ENCODE measurements around the gene RCN1.
"Not testable (repeated sequence)": the region's sequence is repeated elsewhere in the genome, so short reads cannot be mapped to it uniquely, and the experiment has no call there.

RCN1 gene

GRCh38 chr11:32059686-32060462 lies 31.0 kb upstream of the RCN1 start:
- H3K27ac ChIP-seq: no peak overlapping the region
- no peaks in the 10 kb centered on the region for H3K27me3 ChIP-seq
- H3K36me3 ChIP-seq: no peaks in the 10 kb centered on the region
- no peaks in the 10 kb centered on the region for H4K20me1 ChIP-seq
- H3K4me1 ChIP-seq: peaks cover 9% of the 10 kb centered on the region; the same call in 1 of the 2 replicates
- H3K4me3 ChIP-seq: no peak overlapping the region
- no peak overlapping the region for H3K9ac ChIP-seq
- no peak overlapping the region for H3K4me2 ChIP-seq
- no peaks in the 10 kb centered on the region for H3K9me3 ChIP-seq
- no peak for TF ChIP-seq Cebpa-rat (IDR thresholded peaks at IDR 0.05)

DNA sequence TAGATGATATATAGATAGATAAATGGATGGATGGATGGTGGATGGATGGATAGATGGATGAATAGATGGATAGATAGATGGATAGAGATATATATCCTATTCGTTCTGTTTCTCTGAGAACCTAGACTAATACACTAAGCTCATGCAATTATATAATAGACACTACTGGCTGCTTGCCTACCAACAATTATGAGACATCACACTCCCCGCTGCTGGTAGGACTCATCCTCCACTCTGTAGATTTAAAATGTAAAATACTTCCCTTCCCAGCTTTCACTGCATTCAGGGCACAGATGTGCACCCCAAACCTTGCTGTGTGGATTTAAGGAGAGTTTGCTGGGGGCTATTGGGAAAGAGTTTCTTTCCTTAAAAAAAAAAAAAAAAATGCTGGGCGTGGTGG lies 28.3 kb upstream of the RCN1 start:
- Histone ChIP-seq H3K27ac (no peak overlapping the region), H3K9ac (no peak overlapping the region), H3K4me2 (no peak overlapping the region), H3K4me1 (peaks cover 5% of the 10 kb centered on the region; the same call in 1 of the 2 replicates), H4K20me1 (no peaks in the 10 kb centered on the region), H3K9me3 (no peaks in the 10 kb centered on the region), H3K4me3 (no peak overlapping the region), H3K27me3 (no peaks in the 10 kb centered on the region), H3K36me3 (no peaks in the 10 kb centered on the region)
- no peak for TF ChIP-seq Cebpa-rat (IDR thresholded peaks at IDR 0.05)

GRCh38 chr11:32063031-32063430 lies 27.8 kb upstream of the RCN1 start:
- H3K27me3 ChIP-seq: not testable (repeated sequence)

DNA sequence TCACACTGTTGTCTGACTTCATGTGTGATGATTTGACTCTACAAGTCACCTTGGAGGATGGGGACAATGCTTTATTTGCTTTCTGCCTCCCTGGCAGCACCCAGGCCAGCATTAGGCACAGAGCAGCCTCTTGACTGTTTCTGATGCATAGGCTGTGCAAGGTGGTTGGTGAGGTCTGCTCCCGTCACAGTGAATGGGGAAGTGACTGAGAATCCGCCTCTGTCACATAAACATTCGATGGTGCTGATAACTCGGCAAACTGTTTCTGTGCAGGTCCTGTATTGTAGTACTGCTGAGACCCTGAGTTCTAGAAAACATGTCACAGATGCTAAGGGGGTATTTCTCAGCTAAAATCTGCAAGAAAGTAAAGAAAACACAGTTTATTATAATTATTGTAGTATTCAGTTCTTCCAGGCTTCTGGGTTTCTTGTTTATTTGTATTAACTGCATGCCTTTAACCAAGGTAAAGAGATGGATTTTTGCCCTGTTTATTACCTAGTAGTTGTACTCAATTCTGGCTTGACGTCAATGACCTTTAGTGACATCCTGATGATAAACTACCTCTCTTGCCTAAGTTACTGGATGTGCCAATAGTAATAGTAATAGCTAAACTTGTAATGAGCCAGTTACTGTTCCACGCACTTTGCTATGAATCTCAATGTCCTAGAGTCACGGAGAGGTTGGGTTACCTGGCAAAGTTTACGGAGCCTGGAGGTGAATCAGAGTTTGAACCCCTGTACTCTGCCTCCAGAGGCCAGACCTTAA lies 24.8 kb upstream of the RCN1 start:
- Histone ChIP-seq H3K36me3 (no peaks in the 10 kb centered on the region), H3K4me2 (no peak overlapping the region), H3K9me3 (no peaks in the 10 kb centered on the region), H3K27me3 (no peaks in the 10 kb centered on the region), H4K20me1 (no peaks in the 10 kb centered on the region), H3K9ac (no peak overlapping the region), H3K27ac (no peak overlapping the region), H3K4me3 (no peak overlapping the region), H3K4me1 (peaks cover 5% of the 10 kb centered on the region; the same call in 1 of the 2 replicates)
- no peak for TF ChIP-seq Cebpa-rat (IDR thresholded peaks at IDR 0.05)

More at GRCh38 chr11:32063031-32063430, 27.8 kb upstream of the RCN1 start:
- H3K4me2 ChIP-seq, H3K9ac ChIP-seq, H3K9me3 ChIP-seq, H3K4me1 ChIP-seq, H3K27ac ChIP-seq, H4K20me1 ChIP-seq, H3K36me3 ChIP-seq, H3K4me3 ChIP-seq: not testable (repeated sequence)

- Histone ChIP-seq H3K27ac (no peak overlapping the region), H3K4me3 (no peak overlapping the region), H3K9ac (no peak overlapping the region), H4K20me1 (no peaks in the 10 kb centered on the region), H3K4me1 (peaks cover 5% of the 10 kb centered on the region; the same call in 1 of the 2 replicates), H3K27me3 (no peaks in the 10 kb centered on the region), H3K36me3 (no peaks in the 10 kb centered on the region), H3K4me2 (no peak overlapping the region), H3K9me3 (no peaks in the 10 kb centered on the region)
- TF ChIP-seq Cebpa-rat (IDR thresholded peaks at IDR 0.05): no peak
Observed at GRCh38 chr11:32068134-32068870, 22.6 kb upstream of the RCN1 start.

GRCh38 chr11:32069361-32070058 lies 21.4 kb upstream of the RCN1 start:
- no peaks in the 10 kb centered on the region for H3K9me3 ChIP-seq
- no peak overlapping the region for H3K27ac ChIP-seq
- H3K4me1 ChIP-seq: no peaks in the 10 kb centered on the region
- no peak for TF ChIP-seq Cebpa-rat (IDR thresholded peaks at IDR 0.05)
- H3K4me2 ChIP-seq: no peak overlapping the region
- no peak overlapping the region for H3K9ac ChIP-seq
- H3K36me3 ChIP-seq: no peaks in the 10 kb centered on the region
- no peaks in the 10 kb centered on the region for H4K20me1 ChIP-seq
- no peak overlapping the region for H3K4me3 ChIP-seq
- no peaks in the 10 kb centered on the region for H3K27me3 ChIP-seq

- Histone ChIP-seq H3K4me3 (no peak overlapping the region), H3K36me3 (no peaks in the 10 kb centered on the region), H3K9ac (no peak overlapping the region), H3K27ac (no peak overlapping the region), H3K27me3 (no peaks in the 10 kb centered on the region), H3K9me3 (no peaks in the 10 kb centered on the region), H3K4me1 (no peaks in the 10 kb centered on the region), H3K4me2 (no peak overlapping the region), H4K20me1 (no peaks in the 10 kb centered on the region)
- no peak for TF ChIP-seq Cebpa-rat (IDR thresholded peaks at IDR 0.05)
Observed at GRCh38 chr11:32070692-32071091, 20.2 kb upstream of the RCN1 start.

GRCh38 chr11:32071811-32072210 lies 19.1 kb upstream of the RCN1 start:
- Histone ChIP-seq H4K20me1 (no peaks in the 10 kb centered on the region), H3K9me3 (peaks cover 10% of the 10 kb centered on the region; the same call in 1 of the 2 replicates), H3K36me3 (no peaks in the 10 kb centered on the region), H3K27me3 (no peaks in the 10 kb centered on the region), H3K4me1 (no peaks in the 10 kb centered on the region), H3K4me3 (no peak overlapping the region), H3K4me2 (no peak overlapping the region), H3K9ac (no peak overlapping the region), H3K27ac (no peak overlapping the region)
- no peak for TF ChIP-seq Cebpa-rat (IDR thresholded peaks at IDR 0.05)

DNA sequence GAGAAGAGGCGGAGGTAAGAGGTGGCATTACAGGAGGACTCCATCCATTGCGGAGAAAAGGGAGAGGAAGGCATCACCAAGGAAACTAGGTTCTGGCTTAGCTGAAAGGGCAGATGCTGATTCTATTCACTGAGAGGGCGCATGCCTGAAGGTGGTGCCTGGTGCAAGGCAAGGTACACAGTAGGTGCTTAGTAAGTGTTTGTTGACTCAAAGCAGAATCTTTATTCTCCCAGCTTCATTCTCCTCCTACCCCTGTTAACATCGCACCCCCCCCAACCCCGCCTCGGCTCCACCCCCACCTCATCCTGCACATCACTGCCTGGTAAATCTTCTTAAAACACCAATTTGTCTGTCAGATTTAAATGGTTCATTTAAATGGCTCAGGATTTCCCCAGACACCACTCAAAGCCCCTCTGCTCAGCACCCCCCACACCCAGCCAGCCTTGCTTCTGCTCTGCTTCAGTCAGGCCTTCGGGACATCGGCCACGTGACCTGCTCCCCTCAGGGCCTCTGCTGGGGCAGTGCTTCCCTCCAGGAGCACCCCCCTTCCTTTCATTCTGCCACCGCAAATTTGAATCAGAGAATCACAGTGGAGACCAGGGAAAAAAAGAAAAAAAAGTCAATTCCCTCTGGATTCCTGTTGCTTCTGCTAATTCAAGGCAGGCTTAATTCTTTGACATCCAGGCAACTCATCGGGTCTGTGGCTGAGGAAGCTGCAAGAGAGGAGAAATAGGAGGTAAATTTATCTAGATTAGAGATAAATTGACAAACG lies 17.8 kb upstream of the RCN1 start:
- H3K27me3 ChIP-seq: no peaks in the 10 kb centered on the region
- no peak overlapping the region for H3K4me3 ChIP-seq
- no peak overlapping the region for H3K27ac ChIP-seq
- H3K9me3 ChIP-seq: peaks cover 14% of the 10 kb centered on the region; the same call in 1 of the 2 replicates
- no peak overlapping the region for H3K4me2 ChIP-seq
- H3K36me3 ChIP-seq: no peaks in the 10 kb centered on the region
- TF ChIP-seq Cebpa-rat (IDR thresholded peaks at IDR 0.05): no peak
- H4K20me1 ChIP-seq: no peaks in the 10 kb centered on the region
- H3K4me1 ChIP-seq: no peaks in the 10 kb centered on the region
- H3K9ac ChIP-seq: no peak overlapping the region

All from BLaER1 (cell line).